Body of pancreas (tissue), 4 donors: ENCODE results near the gene CDK5RAP2. TPM values are rescaled to one million over a fixed set of nuclear protein-coding genes. Genes with fewer than 3 reads are reported as not detected.

Experiments used
- ATAC-seq: fragments of 150-250 bp; one replicate; pipeline ENCODE4 v1.9.1; 2016
- DNase-seq, 4 donors: peaks; one replicate each; pipeline ENCODE4 v3.0.0-alpha.2; 2019
- H3K27ac ChIP-seq, 4 donors: fragments of 200-600 bp; sonication (generic); 1 replicate in 3 of 4; 2 replicates in 1 of 4; pipeline versions ENCODE4 v1.5.1 to v1.6.1; 2016 to 2019; ENCODE audit warnings: mild to moderate bottlenecking in 1 of 4, mixed read lengths in 1 of 4, moderate library complexity in 1 of 4
- H3K27me3 ChIP-seq, 2 donors: fragments of 200-600 bp; sonication (generic); one replicate each; pipeline ENCODE4 v1.6.0; 2016; ENCODE audit warnings: mild to moderate bottlenecking in 1 of 2
- H3K36me3 ChIP-seq, 2 donors: fragments of 200-600 bp; sonication (generic); replicated peaks in 1 of 2; 2 replicates each; pipeline ENCODE4 v1.5.1; 2016; ENCODE audit warnings: low read depth in 2 of 2; ENCODE audit not compliant: insufficient read depth in 1 of 2
- H3K4me1 ChIP-seq: fragments of 200-600 bp; sonication (generic); one replicate; pipeline ENCODE4 v1.6.0; 2016
- H3K4me3 ChIP-seq, 2 donors: fragments of 200-600 bp; sonication (generic); 1 replicate in 1 of 2; 2 replicates in 1 of 2; pipeline ENCODE4 v1.5.1; 2016 to 2019
- H3K9me3 ChIP-seq, 3 donors: fragments of 200-600 bp; sonication (generic); 1 replicate in 2 of 3; 2 replicates in 1 of 3; pipeline ENCODE4 v1.5.1; 2016
- POLR2A ChIP-seq, 3 donors: fragments of 450-650 bp; IDR thresholded peaks; one replicate each; pipeline ENCODE4 v1.6.1; 2016; ENCODE audit warnings: antibody characterized with exemption in 3 of 3, mild to moderate bottlenecking in 2 of 3
- WGBS, 2 donors: methylation state at CpG; one replicate each; pipeline ENCODE4 v1.1.5; 2017; 5-methylcytosine and 5-hydroxymethylcytosine counted together
- intact Hi-C: fragments of 100-400 bp; cut with DNase I; formaldehyde crosslinking; loops from one replicate; pipeline ENCODE4 v1.15.1; 2023
- total RNA-seq, 2 donors: library from RNA; depleted of rRNA; stranded (reverse); fragments of >200 nt; gene quantifications; one replicate each; pipeline ENCODE4 v1.1.0, GENCODE V29; 2016
- TF ChIP-seq, protein P1 (sequence below), 7 experiments: fragments of 450-650 bp in 4 of 7; fragments of 200-600 bp in 3 of 7; sonication (generic) in 3 of 7; IDR thresholded peaks; one replicate each; pipeline ENCODE4 v1.5.1; 2016 to 2019; ENCODE audit warnings: antibody characterized with exemption in 7 of 7

The CDK5RAP2 gene
- total RNA-seq, 2 donors from 2014 or later: 21.5 to 45.5 TPM

DNA sequence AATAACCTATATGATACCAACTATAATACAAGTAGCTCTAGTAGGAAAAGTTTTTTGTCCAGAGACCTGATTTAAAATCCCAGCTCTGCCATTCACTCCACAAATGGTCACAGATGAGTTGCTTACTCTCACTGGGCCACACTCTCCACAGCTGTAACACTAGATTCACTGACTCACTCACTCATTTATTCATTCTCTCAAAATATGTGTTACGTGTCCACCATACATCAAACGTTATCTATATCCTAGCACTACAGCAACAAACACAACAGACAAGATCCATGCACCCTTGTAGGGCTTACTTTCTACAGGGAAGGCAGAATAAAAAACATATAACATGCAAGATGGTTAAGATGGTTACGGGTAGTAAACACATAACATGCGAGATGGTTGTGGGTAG lies 146.3 kb downstream of the CDK5RAP2 start:
- H3K27me3 ChIP-seq: no peaks in the 10 kb centered on the region
- H3K36me3 ChIP-seq: no peaks in the 10 kb centered on the region
- WGBS, 2 donors: 91 to 97% methylated on average over 4 of the region's 4 CpGs
- intact Hi-C loops: no loop called here
- no peaks in the 10 kb centered on the region for H3K4me1 ChIP-seq
- DNase-seq (no peak), ATAC-seq (no peak)
- no peak overlapping the region for H3K4me3 ChIP-seq
- TF ChIP-seq, protein P1, sequence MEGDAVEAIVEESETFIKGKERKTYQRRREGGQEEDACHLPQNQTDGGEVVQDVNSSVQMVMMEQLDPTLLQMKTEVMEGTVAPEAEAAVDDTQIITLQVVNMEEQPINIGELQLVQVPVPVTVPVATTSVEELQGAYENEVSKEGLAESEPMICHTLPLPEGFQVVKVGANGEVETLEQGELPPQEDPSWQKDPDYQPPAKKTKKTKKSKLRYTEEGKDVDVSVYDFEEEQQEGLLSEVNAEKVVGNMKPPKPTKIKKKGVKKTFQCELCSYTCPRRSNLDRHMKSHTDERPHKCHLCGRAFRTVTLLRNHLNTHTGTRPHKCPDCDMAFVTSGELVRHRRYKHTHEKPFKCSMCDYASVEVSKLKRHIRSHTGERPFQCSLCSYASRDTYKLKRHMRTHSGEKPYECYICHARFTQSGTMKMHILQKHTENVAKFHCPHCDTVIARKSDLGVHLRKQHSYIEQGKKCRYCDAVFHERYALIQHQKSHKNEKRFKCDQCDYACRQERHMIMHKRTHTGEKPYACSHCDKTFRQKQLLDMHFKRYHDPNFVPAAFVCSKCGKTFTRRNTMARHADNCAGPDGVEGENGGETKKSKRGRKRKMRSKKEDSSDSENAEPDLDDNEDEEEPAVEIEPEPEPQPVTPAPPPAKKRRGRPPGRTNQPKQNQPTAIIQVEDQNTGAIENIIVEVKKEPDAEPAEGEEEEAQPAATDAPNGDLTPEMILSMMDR (IDR thresholded peaks at IDR 0.05): no peak
- TF ChIP-seq POLR2A (IDR thresholded peaks at IDR 0.05): no peak
- no peaks in the 10 kb centered on the region for H3K9me3 ChIP-seq
- H3K27ac ChIP-seq: no peak overlapping the region

DNA sequence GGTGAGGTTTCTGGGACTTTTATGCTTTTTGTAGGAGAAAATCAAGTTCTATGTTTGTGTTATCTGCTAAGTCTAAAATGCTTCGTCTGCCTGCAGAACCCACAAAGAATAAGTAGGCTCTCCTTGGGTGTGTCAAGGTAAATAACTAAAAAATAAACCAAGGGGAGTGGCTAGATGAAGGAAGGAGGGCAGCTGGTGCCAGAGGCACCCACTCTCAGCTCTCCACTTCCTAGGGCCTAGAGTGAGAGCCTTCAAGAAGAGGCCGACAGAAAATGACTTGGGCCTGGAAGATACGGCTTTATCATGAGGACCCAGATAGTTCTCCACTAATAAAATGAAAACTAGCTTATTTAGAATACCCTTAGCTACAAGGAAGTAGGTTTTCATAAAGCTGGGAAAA lies 147.4 kb downstream of the CDK5RAP2 start:
- H3K9me3 ChIP-seq: no peaks in the 10 kb centered on the region
- H3K27ac ChIP-seq: no peak overlapping the region
- no peak overlapping the region for H3K4me3 ChIP-seq
- no peaks in the 10 kb centered on the region for H3K4me1 ChIP-seq
- DNase-seq (no peak), ATAC-seq (no peak)
- 95 to 98% methylated on average over 3 of the region's 3 CpGs for WGBS, 2 donors
- no peaks in the 10 kb centered on the region for H3K36me3 ChIP-seq
- TF ChIP-seq POLR2A (IDR thresholded peaks at IDR 0.05): no peak
- TF ChIP-seq, protein P1 (IDR thresholded peaks at IDR 0.05): no peak
- no peaks in the 10 kb centered on the region for H3K27me3 ChIP-seq
- intact Hi-C loops: no loop called here

DNA sequence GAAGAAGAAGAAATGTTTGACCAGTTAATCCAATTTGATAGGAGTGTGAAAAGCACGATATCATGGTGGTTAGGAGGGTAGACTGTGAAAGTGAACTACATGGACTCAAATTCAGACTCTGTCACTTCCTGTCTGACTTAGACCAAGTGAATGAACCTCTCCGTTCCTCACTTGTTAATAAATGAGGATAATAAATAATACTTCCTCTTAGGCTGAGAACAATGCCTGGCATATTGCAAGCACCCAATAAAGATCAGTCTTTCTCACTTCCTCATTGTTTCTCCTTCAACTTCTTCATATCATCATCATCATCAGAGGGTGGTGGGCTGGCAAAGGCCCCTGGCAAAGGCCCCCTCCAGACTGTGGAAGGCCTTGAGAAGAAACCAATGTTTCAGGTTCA lies 148.7 kb downstream of the CDK5RAP2 start:
- Histone ChIP-seq H3K27me3 (no peaks in the 10 kb centered on the region), H3K36me3 (peaks cover 0 to 1% of the 10 kb centered on the region in 2 donors), H3K27ac (peak overlapping the region in 1 of 4 donors; percentile 3), H3K4me3 (no peak overlapping the region), H3K4me1 (no peaks in the 10 kb centered on the region), H3K9me3 (no peaks in the 10 kb centered on the region)
- no peak for TF ChIP-seq POLR2A (IDR thresholded peaks at IDR 0.05)
- TF ChIP-seq, protein P1 (IDR thresholded peaks at IDR 0.05): no peak
- WGBS, 2 donors: 79 to 86% methylated on average over 2 of the region's 2 CpGs
- ATAC-seq (no peak), DNase-seq (no peak)
- intact Hi-C loops: no loop called here

DNA sequence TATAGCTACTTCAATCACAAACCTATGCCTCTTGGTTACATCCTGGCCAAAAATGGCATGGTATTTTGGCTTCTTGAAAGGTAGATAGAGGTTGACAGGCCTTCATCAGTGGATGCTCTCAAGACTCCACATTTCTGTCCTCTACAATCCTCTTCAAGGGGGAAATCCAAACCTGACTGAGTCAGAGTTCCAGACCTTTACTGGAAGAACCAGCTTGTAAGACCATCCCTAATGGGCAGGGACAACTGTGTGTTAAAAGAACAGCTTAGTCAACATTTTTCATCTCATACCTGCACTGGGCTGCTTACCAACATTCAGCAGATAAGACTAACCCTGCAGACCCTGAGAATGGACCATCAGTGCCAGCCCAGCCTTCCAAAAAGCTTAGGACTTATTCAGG lies 155.7 kb downstream of the CDK5RAP2 start:
- H3K4me1 ChIP-seq: no peaks in the 10 kb centered on the region
- no peaks in the 10 kb centered on the region for H3K27me3 ChIP-seq
- no peak overlapping the region for H3K4me3 ChIP-seq
- TF ChIP-seq POLR2A (IDR thresholded peaks at IDR 0.05): no peak
- TF ChIP-seq, protein P1 (IDR thresholded peaks at IDR 0.05): no peak
- H3K9me3 ChIP-seq: no peaks in the 10 kb centered on the region
- H3K27ac ChIP-seq: no peak overlapping the region
- peaks cover 0 to 4% of the 10 kb centered on the region in 2 donors for H3K36me3 ChIP-seq
- no peak for ATAC-seq
- intact Hi-C loops: no loop called here
- no peak for DNase-seq

DNA sequence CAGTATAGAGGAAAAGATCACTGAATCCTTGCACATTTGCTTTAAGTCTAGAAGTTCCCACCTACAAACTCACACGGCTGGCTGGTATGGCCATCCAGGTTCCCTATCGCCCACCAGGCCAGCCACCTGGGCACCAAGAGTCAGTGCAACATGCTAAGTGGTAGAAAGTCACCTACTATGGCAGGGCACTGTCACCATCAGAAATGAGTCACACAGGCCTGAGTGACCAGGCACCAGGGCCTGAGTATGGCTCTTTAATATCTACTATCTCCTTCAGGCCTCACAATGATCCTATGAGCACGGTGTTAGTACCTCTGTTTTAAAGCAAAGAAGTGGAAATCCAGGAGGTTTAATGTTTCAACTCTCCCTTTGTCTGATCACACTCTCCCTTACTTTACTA lies 156.2 kb downstream of the CDK5RAP2 start:
- Histone ChIP-seq H3K36me3 (peaks cover 0 to 4% of the 10 kb centered on the region in 2 donors), H3K27ac (no peak overlapping the region), H3K4me1 (no peaks in the 10 kb centered on the region), H3K27me3 (no peaks in the 10 kb centered on the region), H3K4me3 (no peak overlapping the region), H3K9me3 (no peaks in the 10 kb centered on the region)
- TF ChIP-seq POLR2A (IDR thresholded peaks at IDR 0.05): no peak
- TF ChIP-seq, protein P1 (IDR thresholded peaks at IDR 0.05): no peak
- no peak for ATAC-seq
- DNase-seq: no peak
- intact Hi-C loops: no loop called here
- 92 to 97% methylated on average over 3 of the region's 3 CpGs for WGBS, 2 donors
